Colonic mucosa (tissue), 4 donors: ENCODE measurements around the gene TJP2. TPM values are rescaled to one million over a fixed set of nuclear protein-coding genes. Genes with fewer than 3 reads are reported as not detected.

Experiments used
- DNase-seq: peaks from one replicate; pipeline ENCODE4 v3.0.0-alpha.2; 2020
- H3K27ac ChIP-seq: fragments of 200-600 bp; one replicate; pipeline ENCODE4 v1.8.0; 2021
- H3K27me3 ChIP-seq: fragments of 200-600 bp; one replicate; pipeline ENCODE4 v1.8.0; 2021
- H3K36me3 ChIP-seq: fragments of 200-600 bp; one replicate; pipeline ENCODE4 v1.8.0; 2021
- H3K4me1 ChIP-seq: fragments of 200-600 bp; one replicate; pipeline ENCODE4 v1.8.0; 2021; ENCODE audit warnings: mild to moderate bottlenecking
- H3K4me3 ChIP-seq: fragments of 200-600 bp; one replicate; pipeline ENCODE4 v1.8.0; 2021
- H3K9ac ChIP-seq, 2 donors: one replicate each; pipeline ENCODE4 v1.7.0; 2013; ENCODE audit warnings: control low read depth in 2 of 2, low read depth in 2 of 2, low read length in 2 of 2
- H3K9me3 ChIP-seq: fragments of 200-600 bp; one replicate; pipeline ENCODE4 v1.8.0; 2021
- CTCF ChIP-seq: fragments of 200-600 bp; IDR thresholded peaks from one replicate; pipeline ENCODE4 v1.8.0; 2022; ENCODE audit warnings: antibody characterized with exemption, mild to moderate bottlenecking
- intact Hi-C: fragments of 100-400 bp; cut with DNase I; formaldehyde crosslinking; loops from one replicate; pipeline ENCODE4 v1.14.1; 2022
- total RNA-seq, 2 donors: library from RNA; stranded (reverse); fragmentation: NEBNext Ultra II Directional in 1 of 2; extraction: Animal tissue kit (Norgen Biotek cat#: 25700) in 1 of 2; gene quantifications; one replicate each; pipeline ENCODE4 v1.2.1, GENCODE V29; 2021
- donor health status: healthy.
- donor health status: DM: no; HTN: no; CAD: no.
- donor health status: DM: no; HTN: no; CAD: no.

Gene TJP2
- total RNA-seq, 2 donors from 2014 or later = 133 to 174 TPM

- H3K36me3 ChIP-seq = no peaks in the 10 kb centered on the region
- intact Hi-C loops = no loop called here
- H3K9ac ChIP-seq = no peak overlapping the region
- H3K9me3 ChIP-seq = no peaks in the 10 kb centered on the region
- DNase-seq = no peak
- no peaks in the 10 kb centered on the region for H3K4me1 ChIP-seq
- H3K4me3 ChIP-seq = no peak overlapping the region
- no peaks in the 10 kb centered on the region for H3K27me3 ChIP-seq
- no peak for TF ChIP-seq CTCF
- H3K27ac ChIP-seq = no peak overlapping the region
Measured at GRCh38 chr9:69214939-69215338, 40.9 kb downstream of the TJP2 start.

GRCh38 chr9:69215774-69216485 is 41.9 kb downstream of the TJP2 start:
- intact Hi-C loops = no loop called here
- no peaks in the 10 kb centered on the region for H3K9me3 ChIP-seq
- H3K9ac ChIP-seq = no peak overlapping the region
- TF ChIP-seq CTCF = no peak
- no peaks in the 10 kb centered on the region for H3K36me3 ChIP-seq
- no peak for DNase-seq
- no peaks in the 10 kb centered on the region for H3K4me1 ChIP-seq
- H3K4me3 ChIP-seq = no peak overlapping the region
- H3K27me3 ChIP-seq = no peaks in the 10 kb centered on the region
- H3K27ac ChIP-seq = no peak overlapping the region

- Histone ChIP-seq H3K9me3 (no peaks in the 10 kb centered on the region), H3K27ac (no peak overlapping the region), H3K4me1 (no peaks in the 10 kb centered on the region), H3K27me3 (no peaks in the 10 kb centered on the region), H3K36me3 (no peaks in the 10 kb centered on the region), H3K9ac (no peak overlapping the region), H3K4me3 (no peak overlapping the region)
- no peak for DNase-seq
- TF ChIP-seq CTCF = no peak
- intact Hi-C loops = no loop called here
Measured at GRCh38 chr9:69218166-69218565, 44.1 kb downstream of the TJP2 start.

GRCh38 chr9:69221036-69221435 is 47.0 kb downstream of the TJP2 start:
- H3K4me3 ChIP-seq = no peak overlapping the region
- no peak overlapping the region for H3K9ac ChIP-seq
- H3K4me1 ChIP-seq = no peaks in the 10 kb centered on the region
- TF ChIP-seq CTCF = no peak
- no peak overlapping the region for H3K27ac ChIP-seq
- intact Hi-C loops = no loop called here
- H3K27me3 ChIP-seq = no peaks in the 10 kb centered on the region
- no peaks in the 10 kb centered on the region for H3K9me3 ChIP-seq
- DNase-seq = no peak
- H3K36me3 ChIP-seq = no peaks in the 10 kb centered on the region

GRCh38 chr9:69222970-69223369 is 48.9 kb downstream of the TJP2 start:
- no peak for TF ChIP-seq CTCF
- H3K4me3 ChIP-seq = no peak overlapping the region

More at GRCh38 chr9:69222970-69223369, 48.9 kb downstream of the TJP2 start:
- Histone ChIP-seq H3K4me1 (no peaks in the 10 kb centered on the region), H3K27ac (no peak overlapping the region), H3K27me3 (no peaks in the 10 kb centered on the region), H3K9ac (no peak overlapping the region), H3K9me3 (no peaks in the 10 kb centered on the region), H3K36me3 (peaks cover 2% of the 10 kb centered on the region)
- no peak for DNase-seq
- intact Hi-C loops = no loop called here
